SU-DHL-6 (cell line): Measurements from ENCODE around the gene ZFHX3.

Experiments used
- H2AFZ ChIP-seq: fragments of 200-600 bp; sonication (generic); 2 replicates; pipeline ENCODE4 v1.6.1; 2014; ENCODE audit warnings: low read depth, mild to moderate bottlenecking, moderate library complexity, mixed read lengths, antibody characterized with exemption, low read length; ENCODE audit not compliant: severe bottlenecking
- H3F3A ChIP-seq: fragments of 200-600 bp; shearing (Covaris generic); 2 replicates; pipeline ENCODE4 v1.6.0; 2016; ENCODE audit warnings: antibody characterized with exemption, mild to moderate bottlenecking; ENCODE audit not compliant: insufficient read depth
- H3K27ac ChIP-seq: fragments of 200-600 bp; sonication (generic); 2 replicates; pipeline ENCODE4 v1.5.1; 2016; ENCODE audit warnings: low read depth, mild to moderate bottlenecking, low read length, moderate library complexity, mixed read lengths
- H3K27me3 ChIP-seq: fragments of 200-600 bp; sonication (generic), shearing (Covaris generic); 2 replicates; pipeline ENCODE4 v1.6.0; 2014; ENCODE audit warnings: mild to moderate bottlenecking, low read length
- H3K36me3 ChIP-seq: fragments of 200-600 bp; sonication (generic); 2 replicates; pipeline ENCODE4 v1.6.1; 2014; ENCODE audit warnings: mild to moderate bottlenecking, low read length, mixed read lengths
- H3K4me2 ChIP-seq: fragments of 300-600, 200-600 bp; shearing (Covaris generic), sonication (generic); 2 replicates; pipeline ENCODE4 v1.6.0; 2014; ENCODE audit warnings: low read length, low read depth, mild to moderate bottlenecking; ENCODE audit not compliant: poor library complexity, severe bottlenecking
- H3K4me3 ChIP-seq: fragments of 200-600 bp; sonication (generic); 2 replicates; pipeline ENCODE4 v1.5.1; 2014; ENCODE audit warnings: antibody characterized with exemption, low read length, mild to moderate bottlenecking, mixed read lengths; ENCODE audit not compliant: insufficient read depth, poor library complexity, severe bottlenecking
- H3K79me2 ChIP-seq: fragments of 200-600 bp; sonication (generic); 2 replicates; pipeline ENCODE4 v1.6.1; 2014; ENCODE audit warnings: mild to moderate bottlenecking, low read length, moderate library complexity; ENCODE audit not compliant: insufficient read depth
- H3K9ac ChIP-seq: fragments of 200-600 bp; sonication (generic); 2 replicates; pipeline ENCODE4 v1.7.0; 2014; ENCODE audit warnings: mild to moderate bottlenecking, low read length
- H3K9me2 ChIP-seq: fragments of 200-600 bp; sonication (generic); replicated peaks from 2 replicates; pipeline ENCODE4 v1.6.1; 2014; ENCODE audit warnings: low read length; ENCODE audit not compliant: insufficient read depth
- H3K9me3 ChIP-seq: fragments of 200-600 bp; sonication (generic); 2 replicates; pipeline ENCODE4 v1.6.1; 2014; ENCODE audit warnings: low read length, mixed read lengths; ENCODE audit not compliant: insufficient read depth
- H4K20me1 ChIP-seq: fragments of 200-600 bp; sonication (generic); 2 replicates; pipeline ENCODE4 v1.6.1; 2014; ENCODE audit warnings: low read depth, mild to moderate bottlenecking, antibody characterized with exemption, low read length, moderate library complexity, mixed read lengths
- CTCF ChIP-seq: fragments of 200-600 bp; sonication (generic); IDR thresholded peaks from one replicate; pipeline ENCODE4 v1.5.1; 2017; ENCODE audit warnings: antibody characterized with exemption, mild to moderate bottlenecking, low read length, moderate library complexity; ENCODE audit not compliant: insufficient read depth, poor library complexity, severe bottlenecking
- EZH2phosphoT487 ChIP-seq: fragments of 200-600 bp; sonication (generic), shearing (Covaris generic); conservative IDR thresholded peaks from 2 replicates; pipeline ENCODE4 v1.6.1; 2018; ENCODE audit warnings: mild to moderate bottlenecking, antibody characterized with exemption, low read length, moderate library complexity, mixed read lengths

Gene ZFHX3

DNA sequence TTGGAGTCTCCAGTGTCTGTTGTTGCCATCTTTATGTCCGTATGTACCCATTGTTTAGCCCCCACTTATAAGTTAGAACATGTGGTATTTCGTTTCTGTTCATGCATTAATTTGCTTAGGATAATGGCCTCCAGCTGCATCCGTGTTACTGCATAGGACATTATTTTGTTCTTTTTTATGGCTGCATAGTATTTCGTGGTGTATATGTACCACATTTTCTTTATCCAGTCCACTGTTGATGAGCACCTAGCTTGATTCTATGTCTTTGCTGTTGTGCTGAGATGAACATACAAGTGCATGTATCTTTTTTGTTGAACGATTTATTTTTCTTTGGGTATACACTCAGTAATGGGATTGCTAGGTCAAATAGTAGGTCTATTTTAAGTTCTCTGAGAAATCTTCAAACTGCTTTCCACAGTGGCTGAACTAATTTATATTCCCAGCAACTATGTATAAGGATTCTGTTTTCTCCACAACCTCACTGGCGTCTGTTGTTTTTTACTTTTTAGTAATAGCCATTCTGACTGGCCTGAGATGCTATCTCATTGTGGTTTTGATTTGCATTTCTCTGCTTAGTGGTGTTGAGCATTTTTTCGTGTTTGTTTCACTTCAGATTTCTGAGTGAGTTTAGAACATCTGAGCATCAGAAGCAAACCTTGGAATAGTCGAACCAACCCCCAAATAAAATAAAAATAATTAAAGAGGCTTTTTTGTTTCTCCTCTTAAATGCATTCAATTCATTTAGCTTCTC is 304.7 kb downstream of the ZFHX3 start:
- no peak overlapping the region for H3K9ac ChIP-seq
- H3K4me2 ChIP-seq, result no peak overlapping the region
- H3K79me2 ChIP-seq, result no peaks in the 10 kb centered on the region
- no peaks in the 10 kb centered on the region for H4K20me1 ChIP-seq
- no peak overlapping the region for H3K27ac ChIP-seq
- no peaks in the 10 kb centered on the region for H3K27me3 ChIP-seq
- H2AFZ ChIP-seq, result no peak overlapping the region
- H3F3A ChIP-seq, result no peaks in the 10 kb centered on the region
- H3K9me2 ChIP-seq, result no peaks in the 10 kb centered on the region
- H3K36me3 ChIP-seq, result no peaks in the 10 kb centered on the region
- TF ChIP-seq EZH2phosphoT487 (no peak), CTCF (no peak)
- no peaks in the 10 kb centered on the region; the same call in 1 of the 2 replicates for H3K9me3 ChIP-seq
- H3K4me3 ChIP-seq, result no peak overlapping the region

- Histone ChIP-seq H4K20me1 (no peaks in the 10 kb centered on the region), H3K79me2 (no peaks in the 10 kb centered on the region), H3K4me2 (no peak overlapping the region), H2AFZ (no peak overlapping the region), H3K9me3 (no peaks in the 10 kb centered on the region; the same call in 1 of the 2 replicates), H3K27me3 (no peaks in the 10 kb centered on the region), H3F3A (no peaks in the 10 kb centered on the region), H3K36me3 (no peaks in the 10 kb centered on the region), H3K9me2 (no peaks in the 10 kb centered on the region), H3K27ac (no peak overlapping the region), H3K9ac (no peak overlapping the region), H3K4me3 (no peak overlapping the region)
- TF ChIP-seq EZH2phosphoT487, result no peak
- no peak for TF ChIP-seq CTCF
These were observed 307.6 kb downstream of the ZFHX3 start for GRCh38 chr16:72740347-72740746.

DNA sequence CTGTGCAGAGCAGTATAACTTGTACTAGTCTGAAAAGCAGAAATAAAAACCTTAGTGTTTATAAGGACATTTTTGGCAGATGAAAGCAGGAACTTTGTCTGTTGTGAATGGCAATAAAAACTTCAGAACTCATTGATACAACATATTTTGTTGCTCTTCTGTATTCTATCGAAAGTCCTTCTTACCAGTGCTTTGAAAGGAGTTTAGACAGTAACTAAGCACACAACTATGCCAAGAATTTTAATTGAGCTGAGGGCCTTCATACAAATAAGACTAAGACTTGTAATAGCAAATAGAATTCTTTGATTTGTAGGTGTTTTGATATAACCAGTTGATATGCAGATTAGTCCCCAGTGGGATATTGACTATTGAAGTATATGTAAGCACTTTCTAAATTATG is 308.4 kb downstream of the ZFHX3 start:
- TF ChIP-seq EZH2phosphoT487 (no peak), CTCF (no peak)
- Histone ChIP-seq H3F3A (no peaks in the 10 kb centered on the region), H3K27me3 (no peaks in the 10 kb centered on the region), H4K20me1 (no peaks in the 10 kb centered on the region), H3K79me2 (no peaks in the 10 kb centered on the region), H3K27ac (no peak overlapping the region), H3K9me3 (no peaks in the 10 kb centered on the region; the same call in 1 of the 2 replicates), H3K36me3 (no peaks in the 10 kb centered on the region), H2AFZ (no peak overlapping the region), H3K4me2 (no peak overlapping the region), H3K4me3 (no peak overlapping the region), H3K9me2 (no peaks in the 10 kb centered on the region), H3K9ac (no peak overlapping the region)
